Measurements from ENCODE around the gene MOK. TPM values are rescaled to one million over a fixed set of nuclear protein-coding genes. Genes with fewer than 3 reads are reported as not detected.
"Not testable (repeated sequence)": the region's sequence is repeated elsewhere in the genome, so short reads cannot be mapped to it uniquely, and the experiment has no call there.

Gene MOK
- total RNA-seq, 1 donor from 2014 or later, result 1.8 TPM

DNA sequence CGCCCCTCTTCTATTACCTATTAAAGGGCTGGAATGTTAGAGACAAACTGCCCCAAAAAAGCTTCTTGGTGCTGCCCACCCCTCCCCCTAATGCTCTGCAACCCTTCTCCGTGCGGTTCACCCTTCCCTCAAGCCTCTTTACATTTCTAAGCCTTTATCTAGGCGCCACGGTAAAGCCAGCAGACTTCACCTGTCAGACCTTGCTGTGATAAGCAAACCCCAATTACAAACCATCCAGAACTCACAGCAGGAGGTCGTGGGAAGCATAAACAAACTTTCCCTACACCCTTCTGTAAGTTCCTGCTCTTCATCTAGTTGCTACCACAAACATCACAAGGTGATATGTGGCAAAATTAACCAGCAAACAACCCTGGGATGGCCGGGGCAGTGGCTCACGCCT is 56.8 kb downstream of the MOK start:
- H3K9me3 Mint-ChIP-seq, result no peaks in the 10 kb centered on the region
- CTCF ChIA-PET, result no interaction called here

GRCh38 chr14:102246071-102246470 is 58.9 kb downstream of the MOK start:
- no peaks in the 10 kb centered on the region for H3K36me3 Mint-ChIP-seq (ENCODE audit: low read depth)
- intact Hi-C loops (cut with micrococcal nuclease), result no loop called here
- ATAC-seq (ENCODE audit: low read depth), result no peak
- H3K27me3 Mint-ChIP-seq, result no peaks in the 10 kb centered on the region
- ChIA-PET CTCF (no interaction called here), POLR2A (no interaction called here)
- no peak overlapping the region for H3K4me3 Mint-ChIP-seq
- no peak for TF ChIP-seq CTCF (IDR thresholded peaks at IDR 0.05)
- no peak for DNase-seq
- H3K27ac Mint-ChIP-seq, result no peak overlapping the region
- H3K4me1 Mint-ChIP-seq, result no peaks in the 10 kb centered on the region
- H3K9me3 Mint-ChIP-seq, result no peaks in the 10 kb centered on the region

More for the DNA sequence above, 56.8 kb downstream of the MOK start:
- TF ChIP-seq CTCF (IDR thresholded peaks at IDR 0.05), result no peak
- Mint-ChIP-seq H3K4me1 (no peaks in the 10 kb centered on the region), H3K36me3 (ENCODE audit: low read depth) (no peaks in the 10 kb centered on the region), H3K27ac (no peak overlapping the region), H3K4me3 (no peak overlapping the region), H3K27me3 (no peaks in the 10 kb centered on the region)
- no peak for ATAC-seq (ENCODE audit: low read depth)
- intact Hi-C loops (cut with micrococcal nuclease), result no loop called here
- DNase-seq, result no peak
- POLR2A ChIA-PET, result no interaction called here

DNA sequence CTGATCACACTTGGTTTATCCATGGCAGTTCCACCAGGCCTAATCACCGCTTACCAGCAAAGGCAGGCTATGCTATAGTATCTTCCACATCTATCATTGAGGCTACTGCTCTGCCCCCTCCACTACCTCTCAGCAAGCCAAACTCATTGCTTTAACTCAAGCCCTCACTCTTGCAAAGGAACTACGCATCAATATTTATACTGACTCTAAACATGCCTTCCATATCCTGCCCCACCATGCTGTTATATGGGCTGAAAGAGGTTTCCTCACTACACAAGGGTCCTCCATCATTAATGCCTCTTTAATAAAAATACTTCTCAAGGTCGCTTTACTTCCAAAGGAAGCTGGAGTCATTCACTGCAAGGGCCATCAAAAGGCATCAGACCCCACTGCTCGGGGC is 61.2 kb downstream of the MOK start:
- ATAC-seq (ENCODE audit: low read depth); H3K27ac Mint-ChIP-seq; DNase-seq; POLR2A ChIA-PET; CTCF ChIA-PET; H3K9me3 Mint-ChIP-seq; H3K4me3 Mint-ChIP-seq; H3K27me3 Mint-ChIP-seq; intact Hi-C loops (cut with micrococcal nuclease); H3K36me3 Mint-ChIP-seq (ENCODE audit: low read depth); H3K4me1 Mint-ChIP-seq: not testable (repeated sequence)

DNA sequence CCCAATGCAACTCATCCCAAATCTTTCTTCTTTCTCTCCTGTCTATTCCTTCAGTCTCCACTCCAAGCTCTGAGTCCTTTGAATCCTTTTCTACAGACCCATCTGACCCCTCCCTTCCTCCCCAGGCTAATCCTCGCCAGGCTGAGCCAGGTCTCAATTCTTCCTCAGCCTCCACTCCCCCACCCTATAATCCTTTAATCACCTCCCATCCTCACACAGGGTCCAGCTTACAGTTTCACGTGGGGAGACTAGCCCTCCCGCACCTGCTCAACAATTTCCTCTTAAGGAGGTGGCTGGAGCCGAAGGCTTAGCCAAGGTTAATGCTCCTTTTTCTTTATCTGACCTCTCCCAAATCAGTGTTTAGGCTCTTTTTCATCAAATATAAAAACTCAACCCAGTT is 63.8 kb downstream of the MOK start:
- no peak for ATAC-seq (ENCODE audit: low read depth)
- CTCF ChIA-PET, result no interaction called here
- Mint-ChIP-seq H3K27me3 (no peaks in the 10 kb centered on the region), H3K27ac (no peak overlapping the region), H3K9me3 (no peaks in the 10 kb centered on the region), H3K4me3 (no peak overlapping the region), H3K36me3 (ENCODE audit: low read depth) (no peaks in the 10 kb centered on the region), H3K4me1 (no peaks in the 10 kb centered on the region)
- TF ChIP-seq CTCF (IDR thresholded peaks at IDR 0.05), result no peak
- POLR2A ChIA-PET, result no interaction called here
- DNase-seq, result no peak
- intact Hi-C loops (cut with micrococcal nuclease), result no loop called here

GRCh38 chr14:102240481-102240880 is 64.5 kb downstream of the MOK start:
- POLR2A ChIA-PET; intact Hi-C loops (cut with micrococcal nuclease); CTCF ChIA-PET; H3K4me3 Mint-ChIP-seq; H3K27ac Mint-ChIP-seq; DNase-seq; H3K36me3 Mint-ChIP-seq (ENCODE audit: low read depth); H3K27me3 Mint-ChIP-seq; H3K9me3 Mint-ChIP-seq; ATAC-seq (ENCODE audit: low read depth); H3K4me1 Mint-ChIP-seq: not testable (repeated sequence)

GRCh38 chr14:102239231-102239630 is 65.7 kb downstream of the MOK start:
- H3K27ac Mint-ChIP-seq, result no peak overlapping the region
- H3K27me3 Mint-ChIP-seq, result no peaks in the 10 kb centered on the region
- ATAC-seq (ENCODE audit: low read depth) (no peak), DNase-seq (no peak)
- intact Hi-C loops (cut with micrococcal nuclease), result loop anchor here (10.0 kb wide), 1 partner anchor 276 kb away; no protein-coding TSS in a partner anchor
- H3K9me3 Mint-ChIP-seq, result no peaks in the 10 kb centered on the region
- no peaks in the 10 kb centered on the region for H3K36me3 Mint-ChIP-seq (ENCODE audit: low read depth)
- TF ChIP-seq CTCF (IDR thresholded peaks at IDR 0.05), result no peak
- CTCF ChIA-PET, result no interaction called here
- no peaks in the 10 kb centered on the region for H3K4me1 Mint-ChIP-seq
- POLR2A ChIA-PET, result no interaction called here
- H3K4me3 Mint-ChIP-seq, result no peak overlapping the region

Measured in activated B cell treated with CpG ODN at 0.5 μM for 24 hours (primary cell).